Stomach (tissue), 4 donors: ENCODE data around the gene CORO1C.

Experiments
- CTCF ChIP-seq, 7 experiments: fragments of 450-650 bp in 4 of 7; fragments of 200-600 bp in 3 of 7; sonication (generic) in 3 of 7; IDR thresholded peaks; one replicate each; pipeline ENCODE4 v1.5.1; 2016 to 2019; ENCODE audit warnings: antibody characterized with exemption in 7 of 7, control low read depth in 2 of 7, mild to moderate bottlenecking in 1 of 7
- POLR2AphosphoS5 ChIP-seq, 3 donors: sonication (generic); formaldehyde crosslinking; IDR thresholded peaks; one replicate each; pipeline ENCODE4 v1.6.1; 2016; ENCODE audit warnings: antibody characterized with exemption in 3 of 3

DNA sequence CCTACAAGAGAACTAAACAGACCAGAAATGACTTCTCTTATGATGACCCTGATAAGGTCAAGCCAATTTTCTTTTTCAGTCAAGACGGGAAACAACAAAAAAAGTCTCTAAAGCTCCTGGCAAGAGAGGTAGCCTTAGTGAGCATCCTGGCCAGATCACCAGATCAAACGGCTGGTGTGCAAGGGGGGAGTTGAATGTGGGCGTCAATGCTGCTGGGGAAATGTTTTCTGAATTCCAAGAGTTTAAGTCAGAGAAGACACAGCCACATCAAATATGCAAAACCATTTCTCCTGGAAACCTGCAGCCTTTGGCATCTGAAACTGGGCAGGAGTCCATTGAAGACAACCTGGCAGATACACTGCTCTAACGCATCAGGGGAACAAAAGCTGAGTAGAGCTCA lies 81.6 kb downstream of the CORO1C start:
- TF ChIP-seq CTCF (IDR thresholded peaks at IDR 0.05) (no peak), POLR2AphosphoS5 (IDR thresholded peaks at IDR 0.05) (no peak)
